Stimulated activated effector memory CD8-positive, alpha-beta T cell treated with anti-CD3 and anti-CD28 coated beads, Interleukin-12 subunit alpha, Interleukin-12 subunit beta, amount 100 ng/mL, for 72 hours (primary cell): ENCODE data around the gene DNAJB12.

Source experiments
- ATAC-seq: fragments of 150-1000 bp; cut with Tn5 transposase; 2 replicates; pipeline ENCODE4 v1.10.0; 2021
- DNase-seq, 2 donors: peaks; one replicate each; pipeline ENCODE4 v3.0.0; 2021 to 2022; ENCODE audit warnings: low spot score in 2 of 2
- H3K27ac Mint-ChIP-seq: one replicate; pipeline ENCODE4 v1.8.0; 2022; ENCODE audit warnings: mild to moderate bottlenecking, mixed read lengths
- H3K36me3 Mint-ChIP-seq: one replicate; pipeline ENCODE4 v1.8.0; 2022; ENCODE audit warnings: mild to moderate bottlenecking, mixed read lengths
- H3K4me1 Mint-ChIP-seq: one replicate; pipeline ENCODE4 v1.8.0; 2022; ENCODE audit warnings: mixed read lengths
- H3K4me3 Mint-ChIP-seq: one replicate; pipeline ENCODE4 v1.8.0; 2022; ENCODE audit warnings: mild to moderate bottlenecking, mixed read lengths
- H3K9me3 Mint-ChIP-seq: one replicate; pipeline ENCODE4 v1.8.0; 2022; ENCODE audit warnings: mixed read lengths

The DNAJB12 gene

DNA sequence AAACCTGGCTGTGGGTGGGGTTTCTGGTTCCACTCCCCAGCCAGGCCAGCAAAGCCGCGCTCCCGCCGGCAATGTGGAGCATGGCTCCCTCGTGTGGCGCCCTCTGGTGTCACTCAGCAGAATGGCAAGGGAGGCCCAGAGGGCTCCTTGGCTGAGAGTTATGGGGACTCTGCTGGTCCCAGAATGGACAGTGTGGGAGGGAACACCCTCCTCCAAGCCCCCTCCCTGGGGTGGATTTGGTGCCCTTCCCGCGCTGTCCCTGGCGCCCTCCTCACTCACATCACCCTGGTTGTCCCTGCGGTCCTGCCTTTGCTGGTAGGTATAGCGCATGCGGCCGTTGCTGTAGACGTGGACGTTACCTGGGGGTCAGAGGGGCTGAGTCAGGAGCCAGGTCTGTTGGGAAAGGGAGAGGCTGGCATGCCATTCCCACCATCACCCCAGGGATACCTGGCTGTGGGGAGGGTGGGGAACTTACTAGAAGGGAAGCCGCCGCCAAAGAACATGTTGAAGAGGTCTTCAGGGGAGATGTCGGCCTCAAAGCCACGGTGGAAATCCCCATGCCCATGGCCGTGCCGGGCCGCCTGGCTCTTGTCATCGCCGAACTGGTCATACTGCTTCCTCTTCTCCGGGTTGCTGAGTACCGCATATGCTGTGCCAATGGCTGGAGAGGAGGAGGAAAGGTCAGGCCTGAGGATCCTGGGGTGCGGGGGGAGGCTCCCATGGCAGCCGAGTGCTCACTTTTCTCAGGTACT lies 14.0 kb downstream of the DNAJB12 start:
- Mint-ChIP-seq H3K36me3 (peaks cover 74% of the 10 kb centered on the region), H3K9me3 (no peaks in the 10 kb centered on the region), H3K4me3 (peak overlapping the region; percentile 10), H3K27ac (peak overlapping the region; percentile 60), H3K4me1 (peaks cover 56% of the 10 kb centered on the region)
- ATAC-seq (peak; percentile 57), DNase-seq (peak; percentile 85 to 92)

DNA sequence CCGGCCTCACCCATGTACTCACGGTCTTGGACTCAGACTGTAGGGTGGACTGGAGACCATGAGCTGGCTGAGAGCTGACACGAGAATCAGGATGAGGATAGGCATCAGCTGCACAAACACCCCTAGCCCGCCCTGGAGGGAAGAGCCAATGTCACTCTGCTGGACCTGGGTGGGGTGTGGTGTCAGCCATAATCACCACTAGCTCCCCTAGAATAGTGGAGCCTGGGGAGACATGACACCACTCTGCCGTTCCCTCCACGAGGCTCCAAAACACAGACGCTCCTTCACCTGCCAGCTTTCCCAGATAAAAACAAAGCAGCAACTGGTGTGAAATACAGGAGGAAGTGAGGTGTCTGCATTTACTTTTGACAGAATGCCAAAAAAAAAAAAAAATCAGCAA lies 16.5 kb downstream of the DNAJB12 start:
- Mint-ChIP-seq H3K27ac (no peak overlapping the region), H3K36me3 (peaks cover 87% of the 10 kb centered on the region), H3K4me1 (peaks cover 73% of the 10 kb centered on the region), H3K4me3 (no peak overlapping the region), H3K9me3 (no peaks in the 10 kb centered on the region)
- no peak for ATAC-seq
- no peak for DNase-seq

DNA sequence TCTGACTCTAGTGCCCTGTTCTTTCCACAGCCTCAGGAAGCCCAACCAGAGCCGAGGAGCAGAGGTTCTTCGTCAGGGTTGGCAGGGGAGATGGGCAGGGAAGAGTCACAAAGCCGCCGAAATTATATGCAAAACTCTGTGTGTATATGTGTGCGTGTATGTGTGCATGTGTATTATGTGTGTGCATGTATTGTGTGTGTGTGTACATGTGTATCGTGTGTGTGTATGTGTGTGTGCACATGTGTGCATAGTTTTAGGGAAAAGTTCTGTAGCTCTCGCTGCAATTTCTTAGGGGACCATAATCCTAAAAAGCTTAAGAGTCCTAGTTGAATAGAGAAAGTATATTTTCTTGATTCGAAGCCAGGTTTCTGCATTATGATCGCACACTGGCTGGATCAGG lies 17.0 kb downstream of the DNAJB12 start:
- no peak overlapping the region for H3K4me3 Mint-ChIP-seq
- peaks cover 74% of the 10 kb centered on the region for H3K4me1 Mint-ChIP-seq
- ATAC-seq (no peak), DNase-seq (no peak)
- no peaks in the 10 kb centered on the region for H3K9me3 Mint-ChIP-seq
- no peak overlapping the region for H3K27ac Mint-ChIP-seq
- peaks cover 89% of the 10 kb centered on the region for H3K36me3 Mint-ChIP-seq

DNA sequence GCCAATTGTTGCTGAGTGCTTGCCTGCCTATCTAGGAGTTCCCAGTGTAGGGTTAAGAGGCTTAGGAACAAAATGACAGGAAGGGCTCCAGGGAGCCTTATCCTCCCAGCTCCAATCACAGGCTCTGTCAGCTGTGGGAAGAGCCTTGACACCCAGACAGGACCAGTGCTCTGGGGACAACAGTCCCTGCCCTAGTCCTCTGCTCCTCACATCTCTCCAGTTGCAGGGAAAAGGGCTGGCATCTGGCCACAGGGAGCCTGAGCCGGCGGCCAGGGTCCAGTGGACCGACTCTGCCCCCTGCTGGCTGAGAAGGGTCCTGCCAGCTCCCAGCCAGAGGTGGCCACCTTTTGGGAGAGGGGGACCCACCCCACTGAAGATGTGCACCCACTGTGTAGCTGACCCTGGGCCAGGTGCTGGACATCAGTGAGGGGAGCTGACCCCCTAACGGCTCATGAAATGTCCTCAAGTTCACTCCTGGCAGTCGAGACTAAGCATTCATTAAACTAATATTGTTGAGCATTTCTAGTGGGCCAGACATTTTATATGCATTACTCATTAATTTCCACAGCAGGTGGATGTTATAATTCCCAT lies 17.6 kb downstream of the DNAJB12 start:
- H3K36me3 Mint-ChIP-seq, result peaks cover 94% of the 10 kb centered on the region

DNA sequence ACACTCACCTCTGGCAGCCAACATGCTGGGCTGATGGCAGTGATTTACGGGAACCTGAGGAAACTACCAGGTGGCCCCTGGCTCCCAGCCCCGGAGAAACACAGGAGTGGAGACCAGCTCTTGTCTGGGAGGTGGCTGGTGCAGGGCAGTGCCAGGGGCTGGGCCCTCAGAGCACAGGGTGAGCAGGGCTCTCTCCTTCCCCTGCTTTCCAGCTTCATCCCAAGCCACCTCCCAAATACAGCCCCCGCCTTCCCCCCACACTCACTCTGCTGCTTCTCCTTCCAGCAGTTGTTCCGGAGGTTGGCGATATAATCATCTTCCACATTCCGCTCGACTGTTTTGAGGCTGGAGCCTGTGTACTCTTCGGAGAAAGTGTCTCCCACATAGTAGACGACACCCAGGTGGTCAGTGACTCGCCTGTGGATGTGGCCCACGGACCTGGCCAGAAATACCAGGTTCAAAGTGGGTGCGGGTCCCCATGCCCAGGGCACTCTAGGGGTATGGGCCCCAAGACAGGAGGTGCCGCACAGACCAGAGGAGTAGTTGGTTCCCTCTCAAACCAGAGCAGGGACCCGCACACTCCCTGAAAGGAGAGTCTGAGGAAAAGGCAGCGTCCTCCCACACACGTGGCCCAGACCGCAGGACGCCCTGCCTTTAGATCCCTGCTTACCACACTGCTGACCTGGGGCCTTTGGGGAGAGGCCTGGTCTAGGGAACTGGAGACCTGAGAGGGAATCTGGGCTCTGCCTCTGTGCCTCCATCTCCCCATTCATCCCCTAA lies 18.3 kb downstream of the DNAJB12 start:
- Mint-ChIP-seq H3K4me1 (peaks cover 77% of the 10 kb centered on the region), H3K9me3 (no peaks in the 10 kb centered on the region), H3K4me3 (peak overlapping the region; percentile 88), H3K27ac (peak overlapping the region; percentile 98), H3K36me3 (peaks cover 96% of the 10 kb centered on the region)
- DNase-seq, result peak in 1 of 2 donors; percentile 61
- no peak for ATAC-seq

More for the DNA sequence above, 17.6 kb downstream of the DNAJB12 start:
- H3K27ac Mint-ChIP-seq, result peak overlapping the region; percentile 98
- H3K4me3 Mint-ChIP-seq, result peak overlapping the region; percentile 88
- DNase-seq (peak; percentile 75 to 88), ATAC-seq (no peak)
- H3K4me1 Mint-ChIP-seq, result peaks cover 74% of the 10 kb centered on the region
- H3K9me3 Mint-ChIP-seq, result no peaks in the 10 kb centered on the region

DNA sequence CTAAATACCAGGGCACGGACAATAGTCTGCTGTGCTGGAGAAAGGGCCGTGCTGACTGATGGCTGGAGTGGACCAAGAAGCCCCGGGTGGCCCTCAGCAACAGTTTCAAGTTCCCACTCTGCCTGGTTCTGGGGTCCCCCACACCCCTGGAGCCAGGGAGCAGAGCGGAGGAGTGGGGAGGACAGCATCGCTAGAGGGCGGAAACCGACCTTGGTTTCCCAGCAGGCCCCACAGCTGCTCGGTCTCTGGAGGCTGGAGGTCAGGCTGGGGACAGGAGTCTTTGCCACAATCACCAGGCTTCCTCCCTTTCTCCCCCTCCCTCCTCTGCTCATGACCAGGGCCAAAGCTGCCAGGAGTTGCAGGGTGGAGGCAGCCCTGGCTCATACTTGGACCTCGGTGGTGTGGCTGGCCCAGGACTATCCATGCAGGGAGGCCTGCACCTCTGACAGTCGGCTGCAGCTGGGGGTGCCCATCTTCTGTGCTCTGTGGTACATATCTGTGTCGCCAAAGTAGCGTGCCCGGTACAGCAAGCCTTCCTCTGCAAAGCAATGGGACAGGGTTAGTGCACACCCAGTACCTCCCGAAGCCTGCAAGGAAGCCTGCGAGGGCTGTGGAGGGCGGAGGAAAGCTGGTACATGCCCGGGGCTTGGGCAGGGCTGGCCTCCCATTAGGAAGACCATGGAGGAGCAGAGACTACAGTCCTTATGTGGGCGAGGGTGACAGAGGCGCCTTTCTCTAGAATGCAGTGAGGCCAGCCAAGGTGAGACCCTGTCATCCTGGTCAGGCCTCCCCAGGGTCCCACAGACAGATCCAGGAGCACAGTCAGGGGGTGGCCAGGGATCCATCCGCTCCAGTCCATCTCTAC lies 19.1 kb downstream of the DNAJB12 start:
- Mint-ChIP-seq H3K36me3 (peaks cover 92% of the 10 kb centered on the region), H3K27ac (peak overlapping the region; percentile 98), H3K9me3 (no peaks in the 10 kb centered on the region), H3K4me3 (peak overlapping the region; percentile 88), H3K4me1 (peaks cover 77% of the 10 kb centered on the region)
- peak; percentile 43 for ATAC-seq
- DNase-seq, result peak; percentile 45 to 85

DNA sequence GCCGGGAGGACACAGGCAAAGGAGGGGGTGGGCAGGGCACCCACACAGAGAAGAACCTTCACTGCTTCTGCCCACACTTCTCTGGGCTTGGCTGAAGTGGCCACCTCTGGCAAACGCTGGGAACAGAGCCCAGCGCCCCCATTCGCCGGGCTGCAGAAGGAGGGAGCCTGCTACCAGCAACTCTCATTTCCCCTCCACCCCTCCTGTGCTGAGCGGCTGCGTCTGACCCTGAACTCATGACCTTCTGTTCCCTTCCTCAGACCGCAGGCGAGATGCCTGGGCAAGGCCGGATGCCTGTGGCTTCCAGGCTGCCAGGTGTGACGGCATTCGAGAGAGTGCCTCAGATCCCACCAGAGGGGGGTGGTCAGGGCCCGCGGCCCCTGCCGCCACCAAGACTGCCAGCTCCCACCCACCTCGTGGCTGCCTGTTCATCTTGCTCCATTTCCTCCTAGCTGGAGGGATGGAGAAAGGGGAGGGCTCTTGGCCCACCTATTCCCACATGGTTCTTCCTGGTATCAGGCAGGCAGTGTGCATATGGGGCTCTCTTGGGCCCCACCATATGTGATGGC lies 19.8 kb downstream of the DNAJB12 start:
- H3K9me3 Mint-ChIP-seq, result no peaks in the 10 kb centered on the region
- DNase-seq, result peak; percentile 76 to 94
- ATAC-seq, result peak; percentile 75
- peaks cover 91% of the 10 kb centered on the region for H3K36me3 Mint-ChIP-seq
- peak overlapping the region; percentile 88 for H3K4me3 Mint-ChIP-seq
- peak overlapping the region; percentile 98 for H3K27ac Mint-ChIP-seq
- peaks cover 79% of the 10 kb centered on the region for H3K4me1 Mint-ChIP-seq

DNA sequence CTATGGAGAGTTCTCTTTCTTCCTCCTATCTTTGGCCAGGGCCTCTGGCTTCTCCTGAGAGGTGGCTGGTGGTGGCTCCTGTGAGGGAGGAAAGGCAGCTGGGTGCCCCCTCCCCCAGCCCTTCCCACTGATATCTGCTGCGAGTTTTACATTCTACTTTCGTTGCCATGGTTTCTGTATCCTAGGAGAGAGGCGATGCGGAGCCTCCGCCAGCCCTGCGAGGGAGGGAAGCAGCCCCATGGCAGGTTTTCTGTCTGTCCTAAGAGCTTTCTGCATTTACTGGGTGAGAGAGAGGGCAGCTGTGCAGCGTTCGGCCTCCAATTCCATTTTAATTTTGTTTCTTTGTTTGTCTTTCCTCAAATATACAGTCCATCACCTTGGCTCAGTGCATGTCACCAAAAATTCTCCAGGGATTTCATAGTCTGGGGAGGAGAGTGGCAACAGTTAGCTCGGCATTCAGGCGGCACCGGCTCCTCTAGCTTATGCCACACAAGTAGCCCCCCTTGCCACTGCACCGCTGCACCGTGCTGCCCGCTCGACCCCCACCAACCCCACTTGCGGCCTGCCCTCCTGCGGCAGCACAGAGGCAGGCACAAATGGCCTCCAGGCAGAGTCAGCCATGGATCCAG lies 20.4 kb downstream of the DNAJB12 start:
- ATAC-seq, result no peak
- H3K36me3 Mint-ChIP-seq, result peaks cover 90% of the 10 kb centered on the region
- peaks cover 85% of the 10 kb centered on the region for H3K4me1 Mint-ChIP-seq
- H3K4me3 Mint-ChIP-seq, result peak overlapping the region; percentile 88
- peak in 1 of 2 donors; percentile 59 for DNase-seq
- H3K27ac Mint-ChIP-seq, result peak overlapping the region; percentile 98
- no peaks in the 10 kb centered on the region for H3K9me3 Mint-ChIP-seq

DNA sequence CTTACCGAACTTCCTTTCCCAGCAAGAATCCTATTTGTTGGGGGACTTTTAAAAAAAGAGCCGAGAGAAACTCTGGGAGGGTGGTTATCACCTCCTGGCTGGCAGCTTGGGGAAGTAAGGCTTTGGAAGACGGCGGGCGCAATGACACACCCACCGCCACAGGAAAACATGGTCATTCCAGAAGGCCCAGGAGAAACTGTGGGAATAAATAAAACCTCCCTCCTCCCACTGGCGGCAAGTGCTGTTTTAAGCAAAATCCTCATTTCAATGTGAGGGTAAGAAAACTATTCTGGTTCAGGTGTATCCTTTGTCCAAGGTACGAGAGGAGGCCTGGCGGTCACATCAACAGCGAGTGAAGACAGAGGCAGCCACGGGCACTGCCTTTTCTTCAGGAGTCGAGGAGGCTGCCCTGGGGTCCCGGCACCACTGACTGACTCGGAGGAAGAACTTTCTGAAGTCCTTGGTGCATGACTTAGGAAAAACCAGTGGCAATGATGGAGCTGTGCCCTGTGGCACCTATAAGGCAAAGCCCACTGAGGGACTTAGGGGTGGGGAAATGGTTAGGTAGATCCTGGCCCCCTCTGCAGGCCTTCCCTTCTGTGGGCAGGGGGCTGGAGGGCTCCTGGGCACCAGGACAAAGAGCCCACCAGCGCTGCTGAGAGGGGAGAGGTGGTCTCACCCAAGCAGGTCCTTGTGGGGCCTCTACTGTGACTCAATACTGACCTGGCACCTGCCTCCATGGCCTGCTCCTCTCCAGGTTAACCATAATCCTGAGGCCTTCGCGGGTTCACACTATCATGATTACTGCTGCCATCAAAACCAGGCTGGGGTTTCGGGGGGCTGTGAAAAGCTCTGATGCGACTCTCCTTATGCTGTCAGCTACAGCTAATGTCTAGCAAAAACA lies 21.4 kb downstream of the DNAJB12 start:
- ATAC-seq (peak; percentile 0), DNase-seq (peak in 1 of 2 donors; percentile 86)
- peak overlapping the region; percentile 98 for H3K27ac Mint-ChIP-seq
- H3K36me3 Mint-ChIP-seq, result peaks cover 87% of the 10 kb centered on the region
- H3K9me3 Mint-ChIP-seq, result no peaks in the 10 kb centered on the region
- H3K4me3 Mint-ChIP-seq, result peak overlapping the region; percentile 88
- H3K4me1 Mint-ChIP-seq, result peaks cover 93% of the 10 kb centered on the region

DNA sequence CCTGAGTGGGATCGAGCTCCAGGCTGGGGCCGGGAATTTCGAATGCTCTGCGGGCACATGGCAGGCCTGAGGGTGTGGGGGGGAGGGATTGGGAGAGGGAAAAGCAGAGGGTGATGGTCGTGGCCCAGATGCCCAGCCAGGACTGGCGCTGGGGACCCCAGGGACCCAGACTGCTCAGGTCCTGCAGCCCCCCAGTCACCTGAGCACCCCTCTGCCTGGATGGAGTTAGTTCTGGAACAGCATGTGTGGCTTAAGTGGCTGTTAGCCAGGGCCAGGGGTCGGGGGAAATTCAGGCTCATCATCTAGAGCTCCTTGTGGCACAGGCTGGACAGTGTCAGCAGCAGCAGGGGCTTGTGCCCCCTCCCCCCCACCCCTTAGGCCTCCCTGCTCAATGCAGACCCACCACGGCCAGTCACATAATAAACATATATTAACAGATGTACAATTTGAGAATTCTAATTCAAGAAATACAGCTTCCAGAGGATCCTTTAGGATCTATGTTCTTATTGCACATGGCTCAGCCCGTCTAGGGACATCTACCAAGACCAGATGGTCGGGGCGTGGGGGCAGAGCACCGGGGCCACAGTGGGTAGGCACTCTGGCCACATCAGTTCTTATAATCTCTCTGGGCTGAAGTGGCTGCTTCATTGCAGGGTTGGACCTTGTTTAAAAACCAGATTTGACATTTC lies 22.2 kb downstream of the DNAJB12 start:
- no peaks in the 10 kb centered on the region for H3K9me3 Mint-ChIP-seq
- peaks cover 96% of the 10 kb centered on the region for H3K4me1 Mint-ChIP-seq
- peak overlapping the region; percentile 88 for H3K4me3 Mint-ChIP-seq
- DNase-seq (peak in 1 of 2 donors; percentile 63), ATAC-seq (no peak)
- peaks cover 87% of the 10 kb centered on the region for H3K36me3 Mint-ChIP-seq
- peak overlapping the region; percentile 98 for H3K27ac Mint-ChIP-seq

DNA sequence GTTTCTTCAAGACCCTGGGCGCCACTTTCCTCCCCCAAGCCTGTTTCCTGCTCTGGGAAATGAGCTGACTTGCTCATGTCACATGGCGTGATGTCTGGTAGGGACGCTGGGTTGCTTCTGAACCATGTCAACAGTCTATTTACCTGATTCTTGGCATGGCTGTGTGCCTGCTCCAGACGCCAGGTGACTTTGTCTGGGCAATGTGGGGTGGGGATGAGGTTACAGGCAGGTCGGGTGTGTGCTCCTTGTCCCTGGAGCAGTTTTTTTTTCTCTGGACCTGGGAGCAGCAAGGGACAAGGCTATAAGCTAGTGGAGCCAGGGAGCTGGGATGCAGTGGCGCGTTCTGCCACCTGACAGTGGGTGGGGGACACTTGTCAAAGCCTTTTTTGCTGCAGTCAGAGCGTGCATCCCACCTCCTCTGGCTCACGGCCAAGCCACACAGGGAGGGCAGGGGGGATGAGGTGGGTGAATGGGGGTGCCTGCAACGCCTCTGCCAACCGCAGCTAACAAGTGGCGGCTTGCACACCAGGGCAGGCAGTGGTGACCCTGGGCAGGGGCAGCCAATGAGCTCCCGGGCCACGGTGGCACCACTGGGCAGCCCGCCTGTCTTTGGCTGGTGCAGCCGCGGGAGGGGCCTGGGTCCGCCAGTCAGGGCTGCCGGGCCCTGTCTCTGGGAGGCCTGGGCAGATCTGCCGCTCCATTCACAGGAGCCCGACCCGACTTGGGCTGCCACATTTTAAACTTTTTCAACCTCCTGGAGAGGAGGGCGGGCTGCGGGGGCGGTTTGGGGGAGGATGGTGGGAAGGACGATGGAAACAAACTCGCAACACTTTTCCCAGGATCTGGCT lies 22.9 kb downstream of the DNAJB12 start:
- H3K4me1 Mint-ChIP-seq, result peaks cover 91% of the 10 kb centered on the region
- no peaks in the 10 kb centered on the region for H3K9me3 Mint-ChIP-seq
- ATAC-seq (peak; percentile 83), DNase-seq (peak; percentile 88 to 96)
- peak overlapping the region; percentile 98 for H3K27ac Mint-ChIP-seq
- peaks cover 87% of the 10 kb centered on the region for H3K36me3 Mint-ChIP-seq
- H3K4me3 Mint-ChIP-seq, result peak overlapping the region; percentile 88

DNA sequence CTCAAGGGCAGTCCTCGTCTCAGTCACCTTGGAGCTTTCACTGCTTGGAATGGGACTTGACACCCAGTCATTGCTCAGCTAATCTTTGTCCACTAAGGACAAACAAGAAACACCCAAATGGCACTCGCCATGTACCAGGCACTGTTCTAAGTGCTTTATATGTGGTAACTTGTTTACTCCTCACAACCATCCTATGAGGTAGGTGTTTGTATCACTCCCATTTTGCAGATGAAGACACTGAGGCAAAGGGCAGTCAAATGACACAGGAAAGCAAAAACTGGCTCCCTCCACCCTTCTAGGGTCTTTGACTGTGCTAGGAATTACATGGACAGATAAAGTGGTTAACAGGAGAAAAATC lies 24.7 kb downstream of the DNAJB12 start:
- Mint-ChIP-seq H3K4me3 (peak overlapping the region; percentile 88), H3K36me3 (peaks cover 77% of the 10 kb centered on the region), H3K27ac (peak overlapping the region; percentile 98), H3K9me3 (no peaks in the 10 kb centered on the region), H3K4me1 (peaks cover 79% of the 10 kb centered on the region)
- no peak for DNase-seq
- ATAC-seq, result no peak
